ENCODE results near the gene ARHGAP23. TPM values are rescaled to one million over a fixed set of nuclear protein-coding genes. Genes with fewer than 3 reads are reported as not detected.

Gene ARHGAP23
- total RNA-seq, 2 experiments from 2014 or later: 0.40 to 0.47 TPM

DNA sequence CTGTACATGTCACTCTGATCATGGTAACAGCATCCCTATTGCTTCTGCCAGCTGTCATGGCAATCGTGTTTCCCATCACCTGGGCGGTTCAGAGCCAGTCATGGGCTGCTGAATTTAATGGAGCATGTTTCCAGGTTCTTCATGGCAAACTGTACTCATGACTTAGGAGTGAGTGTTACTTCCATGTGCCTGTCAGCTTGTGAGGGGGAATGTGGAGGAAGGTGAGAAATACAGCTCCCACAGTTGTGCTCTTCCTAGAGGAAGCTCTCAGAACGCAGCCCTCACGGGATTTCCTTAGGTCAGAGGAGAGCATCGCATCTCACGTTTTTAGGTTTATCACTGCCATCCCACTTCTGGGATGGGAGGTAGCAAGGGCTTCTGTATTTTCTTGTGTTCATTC is 28.0 kb upstream of the ARHGAP23 start:
- no peaks in the 10 kb centered on the region for H3K9me3 Mint-ChIP-seq
- H3K27ac Mint-ChIP-seq: no peak overlapping the region
- DNase-seq (no peak), ATAC-seq (no peak)
- CTCF ChIA-PET: interaction anchor here (2.0 to 2.4 kb wide), 2 partner anchors 14 to 51 kb away, joined by 6 to 7 read pairs; no protein-coding TSS in a partner anchor
- POLR2A ChIA-PET: no interaction called here
- no peaks in the 10 kb centered on the region for H3K27me3 Mint-ChIP-seq
- no peaks in the 10 kb centered on the region for H3K4me1 Mint-ChIP-seq (ENCODE audit: low read depth)
- H3K4me3 Mint-ChIP-seq: no peak overlapping the region
- intact Hi-C loops (cut with micrococcal nuclease): no loop called here
- TF ChIP-seq, protein P1, sequence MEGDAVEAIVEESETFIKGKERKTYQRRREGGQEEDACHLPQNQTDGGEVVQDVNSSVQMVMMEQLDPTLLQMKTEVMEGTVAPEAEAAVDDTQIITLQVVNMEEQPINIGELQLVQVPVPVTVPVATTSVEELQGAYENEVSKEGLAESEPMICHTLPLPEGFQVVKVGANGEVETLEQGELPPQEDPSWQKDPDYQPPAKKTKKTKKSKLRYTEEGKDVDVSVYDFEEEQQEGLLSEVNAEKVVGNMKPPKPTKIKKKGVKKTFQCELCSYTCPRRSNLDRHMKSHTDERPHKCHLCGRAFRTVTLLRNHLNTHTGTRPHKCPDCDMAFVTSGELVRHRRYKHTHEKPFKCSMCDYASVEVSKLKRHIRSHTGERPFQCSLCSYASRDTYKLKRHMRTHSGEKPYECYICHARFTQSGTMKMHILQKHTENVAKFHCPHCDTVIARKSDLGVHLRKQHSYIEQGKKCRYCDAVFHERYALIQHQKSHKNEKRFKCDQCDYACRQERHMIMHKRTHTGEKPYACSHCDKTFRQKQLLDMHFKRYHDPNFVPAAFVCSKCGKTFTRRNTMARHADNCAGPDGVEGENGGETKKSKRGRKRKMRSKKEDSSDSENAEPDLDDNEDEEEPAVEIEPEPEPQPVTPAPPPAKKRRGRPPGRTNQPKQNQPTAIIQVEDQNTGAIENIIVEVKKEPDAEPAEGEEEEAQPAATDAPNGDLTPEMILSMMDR (IDR thresholded peaks at IDR 0.05): no peak
- peaks cover 14% of the 10 kb centered on the region for H3K36me3 Mint-ChIP-seq (ENCODE audit: low read depth)

DNA sequence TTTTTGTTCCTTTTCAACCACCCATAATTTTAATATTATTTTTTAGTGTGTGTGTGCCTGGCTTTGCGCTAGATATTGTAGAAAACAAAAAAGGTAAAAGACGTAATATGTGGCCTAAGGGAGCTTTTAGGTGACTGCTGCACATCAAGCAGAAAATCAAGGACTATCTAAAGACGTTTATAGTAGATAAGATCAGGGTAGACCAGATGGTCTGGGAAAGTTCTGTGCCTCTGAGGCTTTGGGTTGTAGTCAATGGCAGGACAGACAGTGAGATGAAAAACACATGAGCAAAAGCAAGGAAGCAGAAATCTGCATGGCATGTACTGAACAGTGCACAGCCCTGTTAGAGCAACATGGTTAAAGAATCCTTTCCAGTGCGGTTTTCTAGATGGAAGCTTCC is 26.8 kb upstream of the ARHGAP23 start:
- H3K27ac Mint-ChIP-seq: no peak overlapping the region
- TF ChIP-seq, protein P1 (IDR thresholded peaks at IDR 0.05): no peak
- no peaks in the 10 kb centered on the region for H3K4me1 Mint-ChIP-seq (ENCODE audit: low read depth)
- intact Hi-C loops (cut with micrococcal nuclease): no loop called here
- H3K27me3 Mint-ChIP-seq: no peaks in the 10 kb centered on the region
- no peaks in the 10 kb centered on the region for H3K9me3 Mint-ChIP-seq
- POLR2A ChIA-PET: no interaction called here
- peaks cover 7% of the 10 kb centered on the region for H3K36me3 Mint-ChIP-seq (ENCODE audit: low read depth)
- DNase-seq (no peak), ATAC-seq (no peak)
- CTCF ChIA-PET: interaction anchor here (1.3 to 2.0 kb wide), 2 partner anchors 13 to 80 kb away, joined by 3 to 6 read pairs; no protein-coding TSS in a partner anchor
- H3K4me3 Mint-ChIP-seq: no peak overlapping the region

GRCh38 chr17:38402897-38403296 is 25.4 kb upstream of the ARHGAP23 start:
- TF ChIP-seq, protein P1 (IDR thresholded peaks at IDR 0.05): no peak
- H3K4me1 Mint-ChIP-seq (ENCODE audit: low read depth): no peaks in the 10 kb centered on the region
- POLR2A ChIA-PET: no interaction called here
- H3K27ac Mint-ChIP-seq: no peak overlapping the region
- ATAC-seq (no peak), DNase-seq (no peak)
- no peak overlapping the region for H3K4me3 Mint-ChIP-seq
- no peaks in the 10 kb centered on the region for H3K9me3 Mint-ChIP-seq
- intact Hi-C loops (cut with micrococcal nuclease): no loop called here
- no peaks in the 10 kb centered on the region for H3K27me3 Mint-ChIP-seq
- CTCF ChIA-PET: interaction anchor here (0.8 to 1.8 kb wide), 6 partner anchors 12 to 81 kb away, joined by 3 to 10 read pairs (median 4); no protein-coding TSS in a partner anchor
- H3K36me3 Mint-ChIP-seq (ENCODE audit: low read depth): peaks cover 5% of the 10 kb centered on the region

DNA sequence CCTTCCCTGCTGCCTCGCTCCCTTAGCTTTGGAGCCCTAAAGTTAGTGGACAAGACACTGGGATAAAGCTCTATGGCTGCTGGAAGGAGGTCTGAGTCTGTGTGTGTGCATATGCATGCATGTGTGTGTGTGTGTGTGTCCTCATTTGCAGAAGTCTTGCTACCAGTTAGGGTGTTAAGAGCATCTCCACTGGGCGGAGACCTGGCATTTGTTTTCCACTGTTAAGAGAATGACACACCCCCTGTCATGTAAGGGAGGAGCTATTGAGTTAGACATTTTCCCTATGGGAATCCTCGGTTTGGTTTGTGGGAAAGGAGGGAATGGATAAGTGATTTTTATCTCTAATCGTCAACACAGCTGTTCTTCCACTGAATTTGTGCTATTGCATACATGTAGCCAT is 24.8 kb upstream of the ARHGAP23 start:
- H3K27me3 Mint-ChIP-seq: no peaks in the 10 kb centered on the region
- intact Hi-C loops (cut with micrococcal nuclease): no loop called here
- no peaks in the 10 kb centered on the region for H3K9me3 Mint-ChIP-seq
- DNase-seq (no peak), ATAC-seq (no peak)
- POLR2A ChIA-PET: interaction anchor here (0.9 kb wide), 1 partner anchor 18 kb away, joined by 3 read pairs; no protein-coding TSS in a partner anchor
- H3K36me3 Mint-ChIP-seq (ENCODE audit: low read depth): peaks cover 5% of the 10 kb centered on the region
- no peaks in the 10 kb centered on the region for H3K4me1 Mint-ChIP-seq (ENCODE audit: low read depth)
- CTCF ChIA-PET: interaction anchor here (0.8 to 1.8 kb wide), 5 partner anchors 11 to 69 kb away, joined by 3 to 10 read pairs (median 5); no protein-coding TSS in a partner anchor
- TF ChIP-seq, protein P1 (IDR thresholded peaks at IDR 0.05): no peak
- H3K4me3 Mint-ChIP-seq: no peak overlapping the region
- H3K27ac Mint-ChIP-seq: no peak overlapping the region

- peaks cover 5% of the 10 kb centered on the region for H3K36me3 Mint-ChIP-seq (ENCODE audit: low read depth)
- CTCF ChIA-PET: interaction anchor here (1.2 to 1.8 kb wide), 4 partner anchors 10 to 55 kb away, joined by 4 to 10 read pairs (median 7); no protein-coding TSS in a partner anchor
- no peak overlapping the region for H3K27ac Mint-ChIP-seq
- POLR2A ChIA-PET: interaction anchor here (0.9 kb wide), 1 partner anchor 17 kb away, joined by 3 read pairs; no protein-coding TSS in a partner anchor
- H3K4me1 Mint-ChIP-seq (ENCODE audit: low read depth): no peaks in the 10 kb centered on the region
- intact Hi-C loops (cut with micrococcal nuclease): no loop called here
- H3K9me3 Mint-ChIP-seq: no peaks in the 10 kb centered on the region
- no peaks in the 10 kb centered on the region for H3K27me3 Mint-ChIP-seq
- ATAC-seq: no peak
- TF ChIP-seq, protein P1 (IDR thresholded peaks at IDR 0.05): no peak
- H3K4me3 Mint-ChIP-seq: no peak overlapping the region
- DNase-seq: no peak
Measured at GRCh38 chr17:38404174-38404943, 23.9 kb upstream of the ARHGAP23 start.
